GM12878 (cell line): Measurements from ENCODE around the gene MAD2L1.

ENCODE experiments used
- CTCF ChIP-seq, 3 experiments: IDR thresholded peaks in 2 of 3; conservative IDR thresholded peaks in 1 of 3; 2 replicates each; pipeline ENCODE4 v1.5.1; 2011; ENCODE audit warnings: low read depth in 3 of 3, low read length in 3 of 3, mild to moderate bottlenecking in 3 of 3, control low read depth in 2 of 3, moderate library complexity in 2 of 3, inconsistent platforms in 1 of 3, mixed read lengths in 1 of 3; ENCODE audit not compliant: control insufficient read depth in 2 of 3, insufficient read depth in 1 of 3; ENCODE audit errors: extremely low read depth in 1 of 3
- ETV6 ChIP-seq, 2 experiments: fragments of 450-650 bp in 1 of 2; IDR thresholded peaks in 1 of 2; conservative IDR thresholded peaks in 1 of 2; 2 replicates each; pipeline ENCODE4 v1.6.1; 2014; ENCODE audit warnings: antibody characterized with exemption in 1 of 2, borderline replicate concordance in 1 of 2, low read depth in 1 of 2, mild to moderate bottlenecking in 1 of 2, moderate library complexity in 1 of 2
- EZH2 ChIP-seq: IDR thresholded peaks from 2 replicates; pipeline ENCODE4 v1.6.1; 2012; ENCODE audit warnings: low read depth, mild to moderate bottlenecking, control low read depth, inconsistent platforms, low read length, borderline replicate concordance; ENCODE audit not compliant: control insufficient read depth
- JUND ChIP-seq: IDR thresholded peaks from 2 replicates; pipeline ENCODE4 v1.6.1; 2012; ENCODE audit warnings: low read depth, mild to moderate bottlenecking, low read length, improper control_type of control experiment, moderate library complexity
- PAX5 ChIP-seq: IDR thresholded peaks from 2 replicates; pipeline ENCODE4 v1.6.1; 2011; ENCODE audit warnings: low read depth, low read length, borderline replicate concordance
- TCF12 ChIP-seq: IDR thresholded peaks from 2 replicates; pipeline ENCODE4 v1.6.1; 2011; ENCODE audit warnings: low read depth, mild to moderate bottlenecking, low read length

- TF ChIP-seq EZH2 (no peak), JUND (no peak), TCF12 (no peak), CTCF (IDR thresholded peaks at IDR 0.05 in 2 of 3, conservative IDR thresholded peaks at IDR 0.05 in 1 of 3; ENCODE audit: control insufficient read depth in 2 of 3, extremely low read depth in 1 of 3, insufficient read depth in 1 of 3, low read depth in 3 of 3, low read length in 3 of 3) (no peak), ETV6 (conservative IDR thresholded peaks at IDR 0.05 in 1 of 2, IDR thresholded peaks at IDR 0.05 in 1 of 2; ENCODE audit: borderline replicate concordance in 1 of 2, low read depth in 1 of 2) (no peak), PAX5 (no peak)
Measured at GRCh38 chr4:120055162-120055561, 11.5 kb downstream of the MAD2L1 start.
